HepG2 (cell line): Measurements from ENCODE around the gene MLN. TPM values are rescaled to one million over a fixed set of nuclear protein-coding genes. Genes with fewer than 3 reads are reported as not detected.
A peak's percentile ranks its signal among the peaks of the same experiment; 100 is the strongest.

ENCODE experiments used
- ATAC-seq: fragments of 200-7000 bp; cut with Tn5 transposase; 3 replicates; pipeline ENCODE4 v1.9.1; 2020; ENCODE audit warnings: mild to moderate bottlenecking, moderate library complexity
- BruUV-seq: library from RNA; stranded (reverse); fragments of 400-500 nt; replicated peaks from 2 replicates; lab custom pipeline; 2021; lab: Mats Ljungman, UMichigan
- CTCF ChIA-PET: fragments of 300-600 bp; formaldehyde crosslinking; extraction: SDS; loops from one replicate; lab custom pipeline; 2021; ENCODE audit warnings: low total read pairs, inconsistent platforms, low intra/inter-chr PET ratio; lab: Yijun Ruan, JAX
- POLR2A ChIA-PET: fragments of 350-600 bp; sonication (Branson Sonifier 250); formaldehyde crosslinking; loops from one replicate; lab custom pipeline; 2020; ENCODE audit warnings: antibody characterized with exemption, inconsistent platforms; lab: Yijun Ruan, JAX
- DNase-seq: peaks from one replicate; pipeline ENCODE4 v3.0.0-alpha.2; 2015; ENCODE audit warnings: low spot score
- FAIRE-seq: peaks from 3 replicates; lab custom pipeline; 2011; peaks lifted over from hg19 to GRCh38; lab: Jason Lieb, UNC
- H2AFZ ChIP-seq: one replicate; pipeline ENCODE4 v1.6.1; 2011; ENCODE audit warnings: low read length, inconsistent platforms
- H3K27ac ChIP-seq: fragments of 300-600 bp; 3 replicates; pipeline ENCODE4 v1.8.0; 2011; ENCODE audit warnings: mixed run types, mild to moderate bottlenecking, mixed read lengths, low read length, inconsistent platforms; ENCODE audit not compliant: insufficient read depth; ENCODE audit errors: extremely low read length
- H3K27me3 ChIP-seq, 2 experiments: fragments of 200-600 bp in 1 of 2; 2 replicates in 1 of 2; 3 replicates in 1 of 2; pipeline versions ENCODE4 v1.6.0 to v1.8.0; 2011; ENCODE audit warnings: low read length in 2 of 2, mild to moderate bottlenecking in 2 of 2, moderate library complexity in 2 of 2, inconsistent platforms in 1 of 2; ENCODE audit not compliant: insufficient read depth in 2 of 2, control insufficient read depth in 1 of 2
- H3K36me3 ChIP-seq, 2 experiments: fragments of 200-600 bp in 1 of 2; replicated peaks in 1 of 2; 2 replicates in 1 of 2; 3 replicates in 1 of 2; pipeline versions ENCODE4 v1.5.1 to v1.8.0; 2011; ENCODE audit warnings: low read length in 2 of 2, inconsistent platforms in 1 of 2; ENCODE audit not compliant: insufficient read depth in 2 of 2, control insufficient read depth in 1 of 2
- H3K4me1 ChIP-seq: 2 replicates; pipeline ENCODE4 v1.5.1; 2012; ENCODE audit warnings: low read length, inconsistent platforms; ENCODE audit not compliant: insufficient read depth
- H3K4me2 ChIP-seq: 2 replicates; pipeline ENCODE4 v1.6.0; 2011; ENCODE audit warnings: low read depth, low read length, inconsistent platforms
- H3K4me3 ChIP-seq, 3 experiments: fragments of 200-600 bp in 1 of 3; sonication (generic), shearing (Covaris generic) in 1 of 3; replicated peaks in 1 of 3; 2 replicates each; pipeline ENCODE4 v1.5.1; 2011 to 2016; ENCODE audit warnings: low read length in 3 of 3, inconsistent platforms in 2 of 3, low read depth in 2 of 3, mild to moderate bottlenecking in 2 of 3, control low read depth in 1 of 3, mixed read lengths in 1 of 3; ENCODE audit not compliant: insufficient read depth in 1 of 3
- H3K79me2 ChIP-seq: one replicate; pipeline ENCODE4 v1.6.1; 2011; ENCODE audit warnings: low read length, inconsistent platforms; ENCODE audit not compliant: insufficient read depth
- H3K9ac ChIP-seq: 2 replicates; pipeline ENCODE4 v1.6.0; 2011; ENCODE audit warnings: mild to moderate bottlenecking, low read depth, low read length, inconsistent platforms; ENCODE audit not compliant: insufficient read depth
- H3K9me3 ChIP-seq: 2 replicates; pipeline ENCODE4 v1.5.1; 2012; ENCODE audit warnings: mild to moderate bottlenecking, low read length
- H4K20me1 ChIP-seq: 2 replicates; pipeline ENCODE4 v1.6.0; 2011; ENCODE audit warnings: inconsistent platforms, mild to moderate bottlenecking, low read length, moderate library complexity; ENCODE audit not compliant: insufficient read depth
- ADNP ChIP-seq: sonication (generic); formaldehyde crosslinking; IDR thresholded peaks from 2 replicates; pipeline ENCODE4 v1.4.0; 2020; ENCODE audit warnings: missing genetic modification reagents
- AGO2 ChIP-seq: fragments of 200-400 bp; formaldehyde crosslinking; optimal IDR thresholded peaks from 2 replicates; pipeline ENCODE3; 2017; ENCODE audit warnings: mild to moderate bottlenecking, low read depth, low read length, moderate library complexity
- ARNT ChIP-seq: fragments of 450-650 bp; IDR thresholded peaks from 2 replicates; pipeline ENCODE4 v1.6.1; 2017
- ARNTL ChIP-seq: sonication (generic); formaldehyde crosslinking; IDR thresholded peaks from 2 replicates; pipeline ENCODE4 v1.4.0; 2020; ENCODE audit warnings: mild to moderate bottlenecking, missing genetic modification reagents
- NAIF1 ChIP-seq: sonication (generic); formaldehyde crosslinking; IDR thresholded peaks from 2 replicates; pipeline ENCODE4 v1.5.0; 2020; ENCODE audit warnings: mild to moderate bottlenecking, missing genetic modification reagents, borderline replicate concordance
- NFKB2 ChIP-seq: sonication (generic); formaldehyde crosslinking; IDR thresholded peaks from 2 replicates; pipeline ENCODE4 v1.4.0; 2020; ENCODE audit warnings: missing genetic modification reagents, borderline replicate concordance
- RARA ChIP-seq: IDR thresholded peaks from 2 replicates; pipeline ENCODE4 v1.6.1; 2016; ENCODE audit warnings: missing genetic modification reagents, missing compliant biosample characterization
- TBP ChIP-seq: sonication (generic); formaldehyde crosslinking; IDR thresholded peaks from 2 replicates; pipeline ENCODE4 v1.5.0; 2020; ENCODE audit warnings: missing genetic modification reagents
- THAP11 ChIP-seq: IDR thresholded peaks from 2 replicates; pipeline ENCODE4 v1.6.1; 2016; ENCODE audit warnings: missing biosample characterization, missing genetic modification reagents
- XRCC5 ChIP-seq: fragments of 200-400 bp; formaldehyde crosslinking; optimal IDR thresholded peaks from 2 replicates; pipeline ENCODE3; 2017; ENCODE audit warnings: mild to moderate bottlenecking, low read length
- ZFY ChIP-seq: sonication (generic); formaldehyde crosslinking; IDR thresholded peaks from 2 replicates; pipeline ENCODE4 v1.4.0; 2020; ENCODE audit warnings: missing genetic modification reagents
- ZNF207 ChIP-seq: fragments of 450-650 bp; IDR thresholded peaks from 2 replicates; pipeline ENCODE4 v1.6.1; 2016; ENCODE audit warnings: antibody characterized with exemption, borderline replicate concordance
- ZNF484 ChIP-seq: sonication (generic); formaldehyde crosslinking; IDR thresholded peaks from 2 replicates; pipeline ENCODE4 v1.5.1; 2020; ENCODE audit warnings: mild to moderate bottlenecking, low read depth, missing genetic modification reagents, borderline replicate concordance
- ZNF616 ChIP-seq: sonication (generic); formaldehyde crosslinking; IDR thresholded peaks from 2 replicates; pipeline ENCODE4 v1.5.0; 2020; ENCODE audit warnings: low read depth, mild to moderate bottlenecking, missing genetic modification reagents
- ZNF777 ChIP-seq: sonication (generic); formaldehyde crosslinking; IDR thresholded peaks from 2 replicates; pipeline ENCODE4 v1.4.0; 2020; ENCODE audit warnings: missing genetic modification reagents
- ZSCAN25 ChIP-seq: sonication (generic); formaldehyde crosslinking; IDR thresholded peaks from 2 replicates; pipeline ENCODE4 v1.8.0; 2022; ENCODE audit warnings: mild to moderate bottlenecking, missing genetic modification reagents
- WGBS: methylation state at CpG from one replicate; pipeline ENCODE4 v1.1.6; 2017; ENCODE audit warnings: low lambda C conversion rate; 5-methylcytosine and 5-hydroxymethylcytosine counted together
- in situ Hi-C: cut with HindIII; loops from 2 replicates; pipeline ENCODE4 v1.10.0; 2017; ENCODE audit warnings: low pct_unique_long_range_greater_than_20kb; ENCODE audit not compliant: extremely low pct_ligation_motif_present
- intact Hi-C: fragments of 100-400 bp; cut with micrococcal nuclease; formaldehyde crosslinking; loops from one replicate; pipeline ENCODE4 v1.10.0; 2022; ENCODE audit not compliant: unreplicated experiment
- polyA plus RNA-seq, 8 experiments: library from polyadenylated mRNA; depleted of rRNA in 3 of 8; stranded (reverse) in 7 of 8; unstranded in 1 of 8; fragments of >200 nt; fragmentation: Illumina TruSeq in 4 of 8; extraction: Trizol in 4 of 8; gene quantifications; 2 replicates each; pipeline versions ENCODE4 v1.2.1 to v1.2.3, GENCODE V29; 2011 to 2016; ENCODE audit warnings: low read depth in 4 of 8, missing spikeins in 1 of 8, mixed read lengths in 1 of 8; ENCODE audit not compliant: insufficient read depth in 1 of 8
- total RNA-seq, 5 experiments: library from RNA; depleted of rRNA; stranded (reverse); fragments of >200 nt; fragmentation: Illumina TruSeq; extraction: Trizol; gene quantifications; 2 replicates each; pipeline ENCODE4 v1.2.3, GENCODE V29; 2016; ENCODE audit warnings: low read depth in 1 of 5
- TF ChIP-seq, protein P1 (sequence below): sonication (generic); formaldehyde crosslinking; conservative IDR thresholded peaks from 2 replicates; pipeline ENCODE4 v1.8.0; 2022; ENCODE audit warnings: mild to moderate bottlenecking, moderate library complexity, missing genetic modification reagents
- TF ChIP-seq, protein P2 (sequence below): sonication (generic); formaldehyde crosslinking; IDR thresholded peaks from 2 replicates; pipeline ENCODE4 v1.5.1; 2020; ENCODE audit warnings: mild to moderate bottlenecking, moderate library complexity, missing genetic modification reagents
- TF ChIP-seq, protein P3 (sequence below): sonication (generic); formaldehyde crosslinking; IDR thresholded peaks from 2 replicates; pipeline ENCODE4 v1.4.0; 2020; ENCODE audit warnings: missing genetic modification reagents

The MLN gene
- total and polyA plus RNA-seq, 2 of the 13 experiments (the other 11 are each of a cell fraction or from before 2014, with no cell fraction given): not detected

DNA sequence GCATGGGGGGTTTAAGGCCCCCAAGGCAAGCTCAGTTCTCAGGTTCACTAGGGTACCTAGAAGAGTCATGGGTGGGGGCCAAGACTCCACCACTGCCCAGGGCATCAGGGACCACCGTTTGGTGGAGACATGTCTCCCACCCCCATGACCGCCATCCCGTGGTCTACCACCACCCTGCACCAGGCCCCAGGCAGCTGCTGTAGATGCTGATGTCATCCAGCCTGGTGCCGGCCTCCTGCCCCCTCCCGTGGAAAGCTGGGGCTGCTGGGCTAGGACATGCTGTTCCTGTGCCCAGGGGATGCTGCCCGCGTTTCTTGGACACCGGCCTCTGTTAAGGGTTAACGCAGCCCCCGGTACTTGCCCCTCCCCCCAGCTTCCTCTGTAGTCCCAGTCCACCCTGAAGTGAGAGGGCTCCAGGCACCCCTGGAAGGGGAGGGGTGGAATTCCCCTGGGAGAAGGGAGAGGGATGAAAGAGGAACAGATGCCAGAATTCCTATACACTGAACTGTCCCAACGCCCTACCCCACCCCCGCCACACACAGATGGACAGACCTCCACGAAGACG, 57.7 kb downstream of the MLN start (continued):
- TF ChIP-seq NFKB2 (CRISPR knock-in tag) (no peak), ZNF207 (no peak), TBP (CRISPR knock-in tag) (no peak), NAIF1 (no peak), ZNF616 (CRISPR knock-in tag) (no peak), XRCC5 (peak; percentile 5)
- TF ChIP-seq, protein P1, sequence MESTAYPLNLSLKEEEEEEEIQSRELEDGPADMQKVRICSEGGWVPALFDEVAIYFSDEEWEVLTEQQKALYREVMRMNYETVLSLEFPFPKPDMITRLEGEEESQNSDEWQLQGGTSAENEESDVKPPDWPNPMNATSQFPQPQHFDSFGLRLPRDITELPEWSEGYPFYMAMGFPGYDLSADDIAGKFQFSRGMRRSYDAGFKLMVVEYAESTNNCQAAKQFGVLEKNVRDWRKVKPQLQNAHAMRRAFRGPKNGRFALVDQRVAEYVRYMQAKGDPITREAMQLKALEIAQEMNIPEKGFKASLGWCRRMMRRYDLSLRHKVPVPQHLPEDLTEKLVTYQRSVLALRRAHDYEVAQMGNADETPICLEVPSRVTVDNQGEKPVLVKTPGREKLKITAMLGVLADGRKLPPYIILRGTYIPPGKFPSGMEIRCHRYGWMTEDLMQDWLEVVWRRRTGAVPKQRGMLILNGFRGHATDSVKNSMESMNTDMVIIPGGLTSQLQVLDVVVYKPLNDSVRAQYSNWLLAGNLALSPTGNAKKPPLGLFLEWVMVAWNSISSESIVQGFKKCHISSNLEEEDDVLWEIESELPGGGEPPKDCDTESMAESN (CRISPR knock-in tag): no peak

DNA sequence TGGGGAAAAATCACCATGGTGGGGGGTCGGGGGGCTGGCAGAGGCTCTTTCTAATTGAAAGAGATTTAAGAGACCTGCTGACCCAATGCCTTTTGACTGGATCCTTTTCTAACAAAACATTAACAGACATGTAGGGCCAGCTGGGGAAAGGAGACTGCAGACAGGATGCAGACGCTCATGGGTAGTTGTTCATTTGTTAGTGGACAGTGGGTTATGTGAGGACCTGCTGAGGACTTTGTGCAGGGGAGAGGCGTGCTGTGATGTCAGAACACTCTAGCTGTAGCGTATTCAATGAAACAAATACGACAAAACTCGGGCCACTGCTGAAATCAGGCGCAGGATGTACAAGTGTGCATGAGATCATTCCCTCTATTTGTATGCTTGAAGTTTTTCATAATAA, 58.3 kb downstream of the MLN start:
- Histone ChIP-seq H3K79me2 (no peaks in the 10 kb centered on the region), H3K4me2 (peak overlapping the region; percentile 59), H3K36me3 (no peaks in the 10 kb centered on the region), H3K4me3 (peak overlapping the region in 1 of 3 experiments; percentile 19; a peak in 1 of 6 replicates), H3K4me1 (peaks cover 50% of the 10 kb centered on the region), H3K27ac (no peak overlapping the region), H4K20me1 (no peaks in the 10 kb centered on the region), H3K9me3 (no peaks in the 10 kb centered on the region), H3K27me3 (peaks cover 4 to 45% of the 10 kb centered on the region in 2 experiments; a peak in 4 of 5 replicates), H3K9ac (no peak overlapping the region), H2AFZ (no peak overlapping the region)
- peak; percentile 45 for DNase-seq
- ATAC-seq: peak; percentile 18; the same call in 2 of the 3 replicates
- WGBS: 4% methylated on average over 7 of the region's 7 CpGs
- in situ Hi-C loops (no loop called here), intact Hi-C loops (loop anchor here (2.0 kb wide), 1 partner anchor 157 kb away; no protein-coding TSS in a partner anchor)
- no TSS peak for BruUV-seq
- ChIA-PET CTCF (interaction anchor here (1.3 to 5.7 kb wide), 3 partner anchors 18 to 409 kb away, joined by 3 to 77 read pairs (median 3); no protein-coding TSS in a partner anchor), POLR2A (interaction anchor here (1.4 to 4.6 kb wide), 3 partner anchors 15 to 42 kb away, joined by 3 to 48 read pairs (median 34); partner anchors contain the start of gene UQCC2)
- peak; percentile 52 for FAIRE-seq
- TF ChIP-seq ARNT (no peak), ZNF777 (CRISPR knock-in tag) (no peak), ZSCAN25 (CRISPR knock-in tag) (peak; percentile 78), THAP11 (no peak), AGO2 (no peak), ARNTL (CRISPR knock-in tag) (no peak), ZFY (peak; percentile 10; the same call in 1 of the 2 replicates), ZNF484 (CRISPR knock-in tag) (no peak), RARA (peak; percentile 25; the same call in 1 of the 2 replicates), ADNP (CRISPR knock-in tag) (no peak)
- TF ChIP-seq, protein P2, sequence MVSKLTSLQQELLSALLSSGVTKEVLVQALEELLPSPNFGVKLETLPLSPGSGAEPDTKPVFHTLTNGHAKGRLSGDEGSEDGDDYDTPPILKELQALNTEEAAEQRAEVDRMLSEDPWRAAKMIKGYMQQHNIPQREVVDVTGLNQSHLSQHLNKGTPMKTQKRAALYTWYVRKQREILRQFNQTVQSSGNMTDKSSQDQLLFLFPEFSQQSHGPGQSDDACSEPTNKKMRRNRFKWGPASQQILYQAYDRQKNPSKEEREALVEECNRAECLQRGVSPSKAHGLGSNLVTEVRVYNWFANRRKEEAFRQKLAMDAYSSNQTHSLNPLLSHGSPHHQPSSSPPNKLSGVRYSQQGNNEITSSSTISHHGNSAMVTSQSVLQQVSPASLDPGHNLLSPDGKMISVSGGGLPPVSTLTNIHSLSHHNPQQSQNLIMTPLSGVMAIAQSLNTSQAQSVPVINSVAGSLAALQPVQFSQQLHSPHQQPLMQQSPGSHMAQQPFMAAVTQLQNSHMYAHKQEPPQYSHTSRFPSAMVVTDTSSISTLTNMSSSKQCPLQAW (CRISPR knock-in tag): no peak
- TF ChIP-seq, protein P3, sequence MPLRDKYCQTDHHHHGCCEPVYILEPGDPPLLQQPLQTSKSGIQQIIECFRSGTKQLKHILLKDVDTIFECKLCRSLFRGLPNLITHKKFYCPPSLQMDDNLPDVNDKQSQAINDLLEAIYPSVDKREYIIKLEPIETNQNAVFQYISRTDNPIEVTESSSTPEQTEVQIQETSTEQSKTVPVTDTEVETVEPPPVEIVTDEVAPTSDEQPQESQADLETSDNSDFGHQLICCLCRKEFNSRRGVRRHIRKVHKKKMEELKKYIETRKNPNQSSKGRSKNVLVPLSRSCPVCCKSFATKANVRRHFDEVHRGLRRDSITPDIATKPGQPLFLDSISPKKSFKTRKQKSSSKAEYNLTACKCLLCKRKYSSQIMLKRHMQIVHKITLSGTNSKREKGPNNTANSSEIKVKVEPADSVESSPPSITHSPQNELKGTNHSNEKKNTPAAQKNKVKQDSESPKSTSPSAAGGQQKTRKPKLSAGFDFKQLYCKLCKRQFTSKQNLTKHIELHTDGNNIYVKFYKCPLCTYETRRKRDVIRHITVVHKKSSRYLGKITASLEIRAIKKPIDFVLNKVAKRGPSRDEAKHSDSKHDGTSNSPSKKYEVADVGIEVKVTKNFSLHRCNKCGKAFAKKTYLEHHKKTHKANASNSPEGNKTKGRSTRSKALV (CRISPR knock-in tag): no peak
